AML-193 (cell line): ENCODE results near the gene LRRC18.

Source experiments
- DNase-seq, 2 experiments: peaks; one replicate each; lab custom pipeline; 2025; lab: John Stamatoyannopoulos, UW

Gene LRRC18

DNA sequence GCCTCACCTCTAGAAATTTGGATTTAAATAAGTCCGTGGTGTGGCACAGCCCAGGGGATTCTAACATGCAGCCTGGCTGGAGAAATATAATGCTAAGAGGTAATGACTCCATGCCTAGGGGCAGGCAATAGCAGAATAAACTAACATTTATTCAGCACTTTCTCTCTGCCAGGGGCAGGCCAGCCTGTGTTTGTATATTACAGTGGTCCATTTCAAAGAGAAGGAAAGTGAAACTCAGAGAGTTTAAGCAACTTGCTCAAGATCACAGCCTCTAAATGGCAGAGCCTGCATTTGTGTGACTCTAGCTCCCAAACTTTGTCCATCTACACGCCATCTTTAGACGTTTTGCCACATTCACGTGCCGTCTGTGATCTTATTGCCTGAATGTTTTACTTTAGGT is 6.7 kb upstream of the LRRC18 start:
- no peak for DNase-seq

DNA sequence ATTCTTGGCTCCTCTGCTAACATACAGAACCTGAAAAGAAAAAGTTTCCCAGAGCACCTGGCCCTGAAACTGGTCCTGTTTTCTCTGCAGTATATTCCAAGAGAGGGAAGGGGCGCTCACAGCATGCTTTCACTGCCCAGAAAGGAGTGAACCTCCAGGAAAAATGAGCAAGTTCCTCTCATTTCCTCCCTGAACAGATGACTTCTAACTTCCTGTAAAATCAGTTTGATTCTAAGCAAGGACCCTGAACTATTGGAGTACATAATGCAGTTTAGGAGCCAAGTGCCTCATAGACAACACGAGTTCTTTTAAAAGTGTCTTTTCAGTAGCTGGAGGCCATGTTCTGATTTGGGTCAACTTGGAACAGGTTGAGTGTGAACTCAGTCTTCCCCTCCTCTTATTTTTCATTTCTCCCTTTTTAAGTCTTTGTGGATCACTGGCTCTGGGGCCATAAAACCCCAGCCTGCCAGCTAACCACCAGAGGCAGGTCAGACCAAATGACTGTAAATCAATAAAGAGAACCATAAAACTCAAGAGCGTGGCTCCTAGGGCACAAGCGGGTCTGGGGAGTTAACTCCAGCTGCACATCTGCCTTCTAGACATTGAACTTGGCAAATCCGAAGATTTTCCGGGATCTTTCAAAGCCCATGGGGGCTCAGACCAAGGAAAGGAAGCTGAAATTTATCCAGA is 5.9 kb upstream of the LRRC18 start:
- no peak for DNase-seq

DNA sequence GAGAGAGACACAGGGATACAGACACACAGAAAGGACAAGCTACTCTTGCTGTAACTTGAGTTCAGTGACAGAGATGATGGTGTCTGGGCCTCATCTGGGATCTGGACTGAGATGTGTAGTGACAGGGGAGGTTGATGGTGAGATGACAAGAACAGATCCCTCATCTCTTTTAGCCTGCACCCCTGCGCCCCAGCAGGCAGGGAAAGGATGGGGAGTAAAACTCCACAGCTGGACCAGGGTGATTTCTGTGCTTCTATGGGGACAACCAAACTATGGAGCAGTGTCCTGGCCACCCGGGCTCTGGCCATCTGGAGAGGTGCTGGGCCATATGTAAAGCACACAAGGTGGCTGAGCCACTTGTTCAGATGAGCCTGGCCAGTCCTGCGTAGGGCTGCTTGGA is 4.5 kb upstream of the LRRC18 start:
- no peak for DNase-seq

DNA sequence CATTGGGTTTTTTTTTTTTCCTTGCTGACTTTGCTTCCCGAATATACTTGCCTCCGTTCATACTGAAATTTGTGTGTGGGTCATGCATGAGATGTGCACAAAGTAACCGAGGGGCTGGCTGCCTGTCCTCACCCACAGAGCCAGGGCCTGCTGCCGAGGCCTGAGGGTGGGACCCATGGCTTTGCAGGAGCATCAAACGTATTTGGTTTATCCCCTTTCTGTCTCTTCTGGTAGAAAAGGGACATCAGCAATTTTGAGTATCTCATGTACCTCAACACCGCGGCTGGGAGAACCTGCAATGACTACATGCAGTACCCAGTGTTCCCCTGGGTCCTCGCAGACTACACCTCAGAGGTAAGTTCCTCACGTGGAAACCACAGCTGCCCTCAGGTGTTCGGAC is 3.5 kb upstream of the LRRC18 start:
- no peak for DNase-seq

DNA sequence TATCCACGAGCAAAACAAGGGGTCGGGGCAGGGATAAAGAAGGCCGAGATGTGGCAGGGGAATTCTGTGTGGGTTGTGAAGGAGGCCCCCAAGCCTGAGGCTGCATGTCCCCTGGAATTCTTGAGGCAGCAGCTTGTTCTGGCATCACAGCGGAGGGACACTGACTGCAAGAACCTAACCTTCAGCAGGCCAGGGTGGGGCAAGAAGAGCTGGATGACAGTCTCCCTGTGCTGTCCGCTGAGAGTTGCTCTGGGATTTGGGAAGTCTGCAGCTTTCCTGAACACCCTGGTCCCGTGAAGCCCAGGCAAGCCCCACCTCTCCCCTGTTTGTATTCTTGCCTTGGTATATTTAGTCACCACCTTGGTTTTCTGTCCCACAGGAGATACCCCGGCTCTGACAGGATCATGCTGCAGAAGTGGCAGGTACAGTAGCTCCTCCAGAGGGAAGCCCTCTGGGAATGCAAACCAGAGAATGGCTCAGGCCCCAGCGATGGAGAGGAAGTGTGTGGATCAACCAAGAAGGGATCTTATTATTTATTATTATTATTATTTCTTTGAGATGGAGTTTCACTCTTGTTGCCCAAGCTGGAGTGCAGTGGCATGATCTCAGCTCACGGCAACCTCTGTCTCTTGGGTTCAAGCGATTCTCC is 1.9 kb upstream of the LRRC18 start:
- no peak for DNase-seq

DNA sequence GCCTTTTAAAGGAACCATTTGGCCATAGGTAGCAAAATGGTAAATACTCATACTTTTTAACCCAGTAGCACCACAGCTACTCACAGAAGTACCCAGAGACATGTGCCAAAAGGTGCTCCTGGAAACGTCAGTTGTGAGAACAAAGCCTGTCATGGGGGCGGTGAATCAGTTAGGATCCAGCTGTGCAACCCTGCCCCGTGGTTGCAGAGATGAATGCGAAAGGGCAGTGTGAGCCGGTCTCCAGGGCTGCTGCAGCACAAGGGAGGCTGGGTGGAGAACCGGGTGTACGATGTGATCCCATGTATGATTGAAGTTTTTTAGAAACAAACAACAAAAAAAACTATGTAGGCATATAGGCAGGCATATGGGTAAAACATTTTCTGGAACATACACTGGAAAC is 1.3 kb upstream of the LRRC18 start:
- no peak for DNase-seq

DNA sequence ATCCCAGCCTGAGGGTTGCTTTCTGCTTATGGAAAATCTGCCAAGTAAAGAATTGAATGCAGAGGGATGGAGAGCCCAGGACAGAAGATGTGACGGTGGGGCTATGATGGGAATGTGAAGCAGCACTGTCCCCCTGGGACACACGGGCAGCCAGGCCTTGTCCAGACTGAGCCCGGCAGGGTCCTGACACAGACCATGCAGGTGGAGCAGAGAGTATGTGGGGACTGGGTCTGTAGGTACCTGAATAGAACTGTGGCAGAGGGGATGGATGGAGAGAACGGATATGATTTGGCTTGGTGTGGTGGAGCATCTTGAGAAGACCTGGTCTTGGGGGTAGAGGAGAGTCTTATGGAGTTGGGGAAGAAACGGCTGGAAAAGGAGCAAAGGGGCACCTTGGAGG is 732 bp upstream of the LRRC18 start:
- DNase-seq: no peak

DNA sequence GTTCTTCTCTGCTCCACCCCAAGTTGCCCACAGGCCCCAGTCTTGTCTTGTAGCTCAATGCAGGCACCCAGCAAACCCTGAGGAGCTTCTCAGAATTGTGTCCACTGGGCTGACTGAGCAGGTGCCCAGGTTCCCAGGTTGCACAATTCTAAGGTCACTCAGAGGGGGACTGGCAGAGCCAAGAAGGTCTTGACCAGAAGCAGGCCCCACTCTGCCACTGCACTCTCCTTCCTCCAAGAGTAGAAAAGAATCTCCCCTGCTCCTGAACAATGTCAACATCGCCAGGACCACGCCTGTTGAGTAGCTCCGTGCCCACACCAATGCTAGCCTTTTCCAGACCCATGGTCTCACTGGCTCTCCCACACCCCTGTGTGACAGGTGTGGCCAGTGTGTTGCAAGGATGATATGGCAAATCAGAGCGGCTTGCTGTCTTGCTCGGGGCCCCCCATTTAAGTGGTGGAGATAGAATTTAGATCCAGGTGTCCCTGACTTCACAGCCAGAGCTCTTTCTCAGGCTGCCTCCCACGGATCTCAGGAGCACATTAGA is 577 bp downstream of the LRRC18 start:
- no peak for DNase-seq

DNA sequence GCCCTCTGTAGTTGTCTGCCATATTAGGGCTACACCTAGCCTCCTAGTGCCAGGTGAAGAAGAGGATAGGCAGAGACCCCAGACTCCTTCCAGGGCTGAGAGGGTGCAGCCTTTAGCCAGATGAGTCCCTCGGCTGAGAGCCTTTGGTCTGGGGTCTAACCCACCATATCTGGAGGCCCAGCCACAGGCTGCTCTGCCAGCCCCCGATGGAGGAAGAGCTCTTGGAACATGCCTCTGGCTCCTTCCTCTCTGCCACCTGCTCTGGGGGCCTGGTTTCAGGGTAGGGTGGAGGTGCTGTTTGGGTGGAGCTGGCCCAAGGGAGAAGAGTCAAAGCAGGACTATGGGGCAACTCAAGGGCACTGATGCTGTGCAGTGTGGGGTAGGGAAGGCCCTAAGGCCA is 1.4 kb downstream of the LRRC18 start:
- DNase-seq: no peak

DNA sequence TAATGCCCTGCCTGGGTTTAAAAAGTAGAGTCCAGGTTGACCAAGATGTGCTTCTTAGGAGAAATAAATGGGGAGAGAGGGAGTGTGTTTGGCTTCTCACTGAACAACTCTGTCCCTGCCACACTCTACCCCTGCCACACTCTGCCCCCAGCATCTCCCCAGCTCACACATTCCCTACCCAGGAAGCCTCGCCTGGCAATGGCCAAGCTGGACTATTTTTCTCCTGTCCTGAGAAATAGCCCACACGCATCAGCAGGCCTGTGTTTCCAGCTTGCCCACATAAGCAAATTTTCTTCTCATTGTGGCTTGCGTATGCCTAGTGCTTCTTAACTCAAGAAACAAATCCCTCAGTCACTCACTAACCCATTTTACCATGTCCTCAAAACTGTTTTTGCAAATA is 1.8 kb downstream of the LRRC18 start:
- no peak for DNase-seq

DNA sequence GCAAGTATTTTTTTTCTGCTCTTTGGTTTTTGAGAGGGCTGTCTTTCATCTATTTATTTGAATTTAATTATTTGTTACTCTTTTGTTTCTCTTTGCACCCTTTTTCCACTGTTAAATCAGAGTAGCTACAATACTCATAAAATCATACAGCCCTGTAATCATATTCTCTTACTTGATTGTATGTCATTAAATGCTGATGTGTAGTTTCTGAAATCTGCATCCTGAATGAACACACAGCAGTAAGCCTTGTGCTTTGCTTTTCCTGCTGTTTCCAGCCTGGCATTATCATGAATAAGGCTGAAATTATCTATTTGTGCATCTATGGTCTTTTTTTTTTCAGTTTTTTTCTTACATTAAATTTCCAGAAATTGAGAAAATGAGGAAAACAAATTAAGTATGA is 4.1 kb downstream of the LRRC18 start:
- no peak for DNase-seq

DNA sequence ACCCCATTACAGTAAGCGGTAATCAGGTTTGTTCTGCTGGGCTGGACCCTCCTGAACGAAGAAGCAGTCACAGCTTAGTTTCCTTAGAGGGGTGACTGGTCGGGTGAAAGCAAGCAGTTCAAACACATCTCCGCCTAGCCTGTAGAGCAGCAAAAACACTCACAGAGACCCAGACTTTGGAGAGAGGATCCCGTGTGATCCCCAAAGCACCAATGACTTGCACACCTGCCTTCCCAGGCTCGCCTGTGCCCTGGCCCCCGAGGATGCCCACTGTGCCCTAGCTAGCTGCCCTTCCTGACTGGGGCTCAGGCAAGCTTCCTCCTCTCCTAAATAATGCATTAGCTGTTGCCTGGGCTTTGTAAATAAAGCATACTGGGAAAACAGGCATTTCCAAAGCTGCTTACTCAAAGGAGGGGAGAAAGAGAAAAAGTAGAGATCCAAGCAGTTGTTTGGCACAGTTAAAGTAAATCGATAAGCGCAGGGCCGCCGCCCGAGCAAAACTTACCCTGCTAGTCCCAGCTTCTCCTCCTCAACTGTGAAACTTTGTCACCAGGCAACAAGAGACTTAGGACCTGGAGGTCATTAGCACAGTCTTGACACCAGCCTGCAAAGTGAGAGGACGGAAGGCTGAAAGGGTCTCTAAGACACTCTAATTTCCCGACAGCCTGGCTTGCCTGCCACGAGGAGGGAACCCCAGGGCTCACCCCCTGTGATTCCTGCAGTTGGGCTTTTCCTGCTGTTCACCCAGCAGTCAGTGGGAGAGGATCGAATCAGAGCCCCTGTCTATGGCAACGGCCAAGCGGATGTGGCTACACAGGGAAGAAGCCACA is 4.8 kb downstream of the LRRC18 start:
- no peak for DNase-seq

DNA sequence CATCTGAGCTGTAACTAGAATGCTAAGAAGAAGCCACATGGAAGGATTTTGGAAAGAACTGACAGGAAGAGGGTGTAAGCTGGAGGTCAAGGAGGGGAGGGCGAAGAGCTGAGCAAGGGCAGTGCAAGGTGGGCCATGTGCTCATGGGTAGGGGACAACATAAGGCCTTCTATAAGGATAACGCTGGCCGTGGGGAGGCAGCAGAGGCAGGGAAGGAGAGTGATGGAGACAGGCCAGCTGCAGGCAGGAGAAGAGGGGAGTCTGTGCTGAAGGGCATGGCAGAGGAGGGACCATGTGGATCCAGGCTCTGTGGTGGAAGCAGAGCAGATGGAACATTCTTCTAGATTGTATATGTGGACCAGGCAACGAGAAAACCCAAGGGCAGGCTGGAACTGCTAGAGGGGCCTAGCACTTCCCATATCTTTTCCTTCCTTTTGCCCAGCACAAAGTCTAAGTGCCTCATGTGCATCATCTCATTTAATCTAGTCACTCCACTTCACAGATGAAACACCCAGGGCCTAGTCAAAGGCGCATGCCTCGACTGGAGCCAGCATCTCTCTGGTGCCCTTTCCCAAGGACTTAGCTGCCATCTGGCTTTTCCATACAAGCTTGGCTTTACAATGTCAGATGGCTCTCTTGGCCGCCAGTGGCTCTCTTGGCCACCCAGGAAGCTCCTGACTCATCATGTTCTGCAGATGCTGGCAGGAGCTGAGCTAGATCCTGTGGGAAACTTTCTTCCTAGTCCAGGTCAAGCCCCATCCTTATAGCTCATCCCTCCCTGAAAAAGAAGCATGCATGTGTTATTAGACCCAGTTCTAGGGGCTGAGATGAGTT is 6.6 kb downstream of the LRRC18 start:
- no peak for DNase-seq

DNA sequence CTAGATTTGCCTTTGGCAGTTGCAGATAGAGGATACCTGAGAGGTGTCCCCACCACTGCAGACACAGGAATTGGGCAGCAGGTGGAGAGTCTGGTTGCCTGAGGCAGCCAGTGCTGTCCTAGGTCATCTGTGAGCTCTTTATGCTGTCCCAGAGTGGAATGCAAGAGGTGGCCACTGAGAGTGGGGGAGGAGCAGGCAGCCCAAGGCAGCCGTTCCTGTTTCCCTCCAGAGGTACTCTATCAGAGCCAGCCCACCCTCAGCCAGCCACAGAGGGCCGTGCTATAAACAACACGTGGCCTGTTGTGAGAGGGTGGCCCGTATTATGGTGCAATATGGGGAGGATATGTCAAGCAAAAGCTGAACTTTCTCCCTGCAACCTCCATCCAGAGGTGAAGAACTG is 8.5 kb downstream of the LRRC18 start:
- no peak for DNase-seq

DNA sequence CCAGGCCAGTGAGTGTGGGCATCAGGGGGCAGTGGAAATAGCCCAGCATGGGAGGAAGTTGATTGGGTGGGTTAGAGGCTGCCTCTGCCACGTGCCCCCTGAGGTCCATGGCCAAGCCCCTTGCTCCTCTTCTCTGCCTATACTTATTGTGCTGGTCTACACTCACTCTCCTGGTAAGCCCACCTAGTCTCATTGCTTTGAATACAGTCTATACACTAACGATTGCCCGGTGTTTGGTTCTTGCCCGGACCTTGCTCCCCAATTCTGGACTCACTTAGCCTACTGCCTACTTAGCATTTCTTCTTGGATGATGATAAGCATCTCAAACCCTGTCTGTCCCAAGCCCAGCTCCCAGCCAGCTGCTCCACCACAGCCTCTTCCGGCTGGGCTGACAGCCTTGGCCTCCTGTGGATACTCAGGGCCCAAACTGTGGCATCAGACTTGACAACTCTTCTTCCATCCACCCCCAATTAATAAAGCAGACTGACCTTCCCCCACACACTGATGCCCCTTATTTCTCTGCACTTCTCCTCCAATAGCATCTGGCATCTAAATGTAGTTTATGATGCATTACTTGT is 10.1 kb downstream of the LRRC18 start:
- DNase-seq: no peak

DNA sequence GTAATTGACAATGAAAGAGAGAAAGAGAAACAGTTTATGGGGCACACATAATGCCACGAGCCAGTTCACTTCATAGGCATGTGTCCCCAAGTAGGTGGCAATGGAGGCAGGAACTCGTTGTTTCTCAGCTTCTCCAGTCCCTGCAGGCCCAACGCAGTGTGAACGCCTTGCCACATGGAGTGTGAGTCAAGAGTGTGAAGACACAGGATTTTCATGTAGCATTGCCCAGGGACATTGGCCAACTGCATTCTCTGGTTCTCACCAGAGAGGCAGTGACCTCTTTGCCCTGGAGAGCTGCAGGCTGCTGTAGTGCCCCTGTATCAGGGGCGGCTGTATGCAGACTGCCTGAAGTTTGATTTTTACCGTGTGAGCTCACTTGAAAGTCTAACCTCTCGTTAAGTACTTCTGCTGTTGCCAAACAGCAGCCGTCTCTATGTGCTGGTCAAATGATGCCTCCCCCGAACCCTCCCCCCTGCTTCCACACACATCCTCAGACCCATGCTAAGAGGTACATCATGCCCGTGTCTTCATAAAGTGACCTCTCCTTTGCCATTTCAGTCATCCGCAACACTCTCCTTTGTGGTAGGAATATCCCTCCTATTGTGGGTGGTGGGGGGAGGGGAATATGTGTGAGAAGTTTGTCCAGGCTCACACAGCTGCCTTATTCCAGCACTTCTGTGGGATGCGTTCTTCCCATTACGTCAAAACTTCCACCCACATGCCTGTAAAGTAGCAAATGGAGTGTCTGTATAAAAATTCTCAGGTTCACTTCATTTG is 12.7 kb downstream of the LRRC18 start:
- no peak for DNase-seq

DNA sequence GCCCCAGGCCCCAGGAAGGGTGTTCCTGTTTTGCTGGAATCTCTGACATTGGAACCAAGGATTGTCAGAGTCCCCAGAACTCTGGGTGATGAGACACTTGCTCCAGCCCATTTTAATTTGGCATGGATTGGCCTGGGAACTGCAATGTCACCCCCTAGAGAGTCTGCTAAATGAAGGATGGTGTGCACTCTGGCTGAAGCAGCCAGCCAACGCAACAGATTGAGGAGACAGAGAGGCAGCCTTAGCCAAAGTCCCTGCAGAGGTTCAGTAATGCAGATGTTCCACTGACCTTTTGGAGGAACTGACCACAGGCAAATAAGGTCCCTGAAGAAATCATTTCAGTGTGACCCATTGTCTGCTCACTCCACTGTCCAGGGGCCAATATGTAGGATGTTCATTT is 13.4 kb downstream of the LRRC18 start:
- DNase-seq: no peak

DNA sequence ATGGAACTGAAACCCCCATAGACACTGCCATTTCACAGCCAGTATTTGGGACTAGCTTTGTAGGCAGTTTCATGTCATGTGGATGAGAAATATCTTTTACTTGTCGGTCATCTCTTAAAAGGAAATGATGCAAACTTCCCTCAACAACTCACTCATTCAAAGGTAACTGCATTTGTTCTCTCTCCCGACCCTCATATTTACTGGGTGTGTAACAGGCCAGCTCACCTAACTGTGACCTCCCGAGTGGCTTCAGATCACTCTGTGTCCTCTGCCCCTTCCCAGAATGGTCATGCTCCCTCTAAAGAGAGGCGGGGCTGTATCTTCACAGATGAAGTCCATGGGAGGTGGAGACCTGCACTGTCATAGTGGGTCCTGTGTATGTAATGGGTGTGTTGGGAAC is 14.7 kb downstream of the LRRC18 start:
- DNase-seq: no peak

DNA sequence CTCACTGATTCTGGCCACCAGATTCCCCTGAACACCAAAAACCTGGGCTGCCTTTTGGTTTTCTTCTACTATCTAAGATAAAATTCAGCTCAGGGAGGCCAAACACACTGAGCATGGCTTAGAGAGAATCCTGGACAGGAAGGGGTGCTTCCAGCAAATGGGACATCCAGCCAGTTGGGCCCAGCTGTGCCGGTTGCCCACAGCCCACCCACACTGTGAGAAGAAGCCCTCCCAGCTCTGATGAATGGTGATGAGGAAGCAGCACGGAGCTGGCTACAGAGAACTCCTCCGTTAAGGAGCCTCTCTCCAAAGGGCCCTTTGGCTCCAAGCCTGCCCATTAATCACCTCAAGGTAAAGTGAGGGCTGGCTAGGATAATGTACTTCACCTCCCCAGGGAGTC is 15.9 kb downstream of the LRRC18 start:
- DNase-seq: no peak

DNA sequence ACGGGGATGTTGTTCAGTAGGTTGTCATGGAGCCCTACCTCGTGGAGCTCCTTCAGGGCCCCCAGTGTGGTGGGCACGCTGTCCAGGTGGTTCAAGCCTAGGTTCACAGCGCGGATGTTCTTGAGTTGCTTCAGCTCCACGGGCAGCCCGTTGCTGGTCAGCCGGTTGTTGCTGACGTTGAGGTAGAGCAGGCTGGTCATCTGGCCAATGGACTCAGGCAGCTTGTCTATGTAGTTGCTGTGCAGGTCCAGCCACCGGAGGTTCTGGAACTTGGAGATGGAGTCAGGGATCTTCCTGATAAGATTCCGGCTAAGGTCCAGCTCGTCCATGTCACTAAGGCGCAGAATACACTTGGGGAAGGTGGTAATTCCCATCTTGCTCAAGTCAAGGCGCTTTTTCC is 26.0 kb downstream of the LRRC18 start:
- no peak for DNase-seq

DNA sequence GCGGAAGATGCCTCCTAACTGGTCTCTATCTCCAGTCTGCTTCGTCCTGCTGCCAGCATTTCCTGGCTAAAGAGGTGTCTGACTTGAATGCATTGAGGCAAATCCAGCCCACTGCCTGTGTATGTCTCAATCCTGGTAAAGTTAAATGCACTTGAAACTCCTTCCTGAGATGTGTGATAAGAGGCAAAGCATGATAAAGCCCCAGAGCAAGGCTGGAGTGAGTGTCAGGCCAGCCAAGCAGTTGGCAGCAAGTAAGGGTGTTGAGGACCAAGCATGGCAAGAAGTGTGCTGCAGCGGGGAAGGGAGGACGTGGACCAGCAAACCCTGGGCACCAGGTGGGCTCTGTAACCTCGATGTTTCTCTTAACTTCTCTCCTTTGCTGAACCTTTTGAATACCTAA is 29.1 kb downstream of the LRRC18 start:
- no peak for DNase-seq
